GM21526 (cell line): Measurements from ENCODE around the gene RYR1.
A peak's percentile ranks its signal among the peaks of the same experiment; 100 is the strongest.
"Not testable (repeated sequence)": the region's sequence is repeated elsewhere in the genome, so short reads cannot be mapped to it uniquely, and the experiment has no call there.

Source experiments
- ATAC-seq: cut with Tn5 transposase; IDR thresholded peaks from one replicate; pipeline ENCODE4 v1.9.1; 2021; ENCODE audit warnings: moderate library complexity; ENCODE audit not compliant: unreplicated experiment, low FRiP score

The RYR1 gene

GRCh38 chr19:38399537-38399936 is 34.0 kb upstream of the RYR1 start:
- ATAC-seq = no peak

- no peak for ATAC-seq
These were observed 33.1 kb upstream of the RYR1 start for GRCh38 chr19:38400361-38400760.

GRCh38 chr19:38401148-38401547 is 32.3 kb upstream of the RYR1 start:
- no peak for ATAC-seq

GRCh38 chr19:38402623-38402966 is 30.9 kb upstream of the RYR1 start:
- ATAC-seq = peak; percentile 1

- ATAC-seq = peak; percentile 74
These were observed 30.4 kb upstream of the RYR1 start, which contains the start of gene FAM98C for GRCh38 chr19:38402967-38403674. Gene FAM98C, plus strand, starts transcription at chr19:38403093. Its CDS starts 61 bp downstream, at chr19:38403154.

- no peak for ATAC-seq
These were observed 28.6 kb upstream of the RYR1 start for GRCh38 chr19:38404858-38405257.

GRCh38 chr19:38405276-38405675 is 28.2 kb upstream of the RYR1 start:
- no peak for ATAC-seq

GRCh38 chr19:38409631-38410133 is 23.8 kb upstream of the RYR1 start:
- ATAC-seq = no peak

GRCh38 chr19:38410407-38410806 is 23.1 kb upstream of the RYR1 start:
- ATAC-seq = not testable (repeated sequence)

GRCh38 chr19:38411041-38411712 is 22.3 kb upstream of the RYR1 start:
- ATAC-seq = no peak

GRCh38 chr19:38411898-38412297 is 21.6 kb upstream of the RYR1 start:
- not testable (repeated sequence) for ATAC-seq

- ATAC-seq = no peak
These were observed 21.0 kb upstream of the RYR1 start for GRCh38 chr19:38412491-38412890.

GRCh38 chr19:38412961-38413360 is 20.5 kb upstream of the RYR1 start:
- ATAC-seq = no peak

- ATAC-seq = no peak
These were observed 20.1 kb upstream of the RYR1 start for GRCh38 chr19:38413416-38413815.

- no peak for ATAC-seq
These were observed 16.3 kb upstream of the RYR1 start for GRCh38 chr19:38417146-38417543.

GRCh38 chr19:38417544-38418506 is 15.7 kb upstream of the RYR1 start:
- ATAC-seq = no peak

GRCh38 chr19:38420935-38421334 is 12.6 kb upstream of the RYR1 start:
- ATAC-seq = no peak

GRCh38 chr19:38421856-38422255 is 11.6 kb upstream of the RYR1 start:
- no peak for ATAC-seq

- no peak for ATAC-seq
These were observed 11.1 kb upstream of the RYR1 start for GRCh38 chr19:38422438-38422837.

- ATAC-seq = no peak
These were observed 9.2 kb upstream of the RYR1 start for GRCh38 chr19:38424272-38424671.
